K562 (cell line): ENCODE data around the gene SLC5A2. TPM values are rescaled to one million over a fixed set of nuclear protein-coding genes. Genes with fewer than 3 reads are reported as not detected.

ENCODE experiments used
- ETV6 ChIP-seq, 3 experiments: fragments of 150-350 bp in 1 of 3; sonication (generic) in 1 of 3; formaldehyde crosslinking in 1 of 3; IDR thresholded peaks; 2 replicates each; pipeline versions ENCODE4 v1.6.1 to v1.8.0; 2014 to 2022; ENCODE audit warnings: borderline replicate concordance in 2 of 3, low read depth in 2 of 3, antibody characterized with exemption in 1 of 3, low read length in 1 of 3, mild to moderate bottlenecking in 1 of 3, missing genetic modification reagents in 1 of 3
- EZH2 ChIP-seq: IDR thresholded peaks from 2 replicates; pipeline ENCODE4 v1.6.1; 2012; ENCODE audit warnings: low read depth, mild to moderate bottlenecking, inconsistent platforms, low read length, borderline replicate concordance
- GATAD2A ChIP-seq: fragments of 450-650 bp; IDR thresholded peaks from 2 replicates; pipeline ENCODE4 v1.6.1; 2017
- MGA ChIP-seq: fragments of 450-650 bp; IDR thresholded peaks from 2 replicates; pipeline ENCODE4 v1.6.1; 2016; ENCODE audit warnings: mild to moderate bottlenecking, moderate library complexity
- POLR2H ChIP-seq: IDR thresholded peaks from 2 replicates; pipeline ENCODE4 v1.6.1; 2016; ENCODE audit warnings: missing genetic modification characterization, low read depth, mild to moderate bottlenecking, control low read depth, missing compliant biosample characterization, moderate library complexity
- SMARCA4 ChIP-seq: fragments of 450-650 bp; IDR thresholded peaks from 2 replicates; pipeline ENCODE4 v1.6.1; 2016
- polyA plus RNA-seq, 8 experiments: library from polyadenylated mRNA; depleted of rRNA in 4 of 8; stranded (reverse) in 5 of 8; unstranded in 3 of 8; fragments of >200 nt; fragmentation: Nextera tagmentation in 2 of 8; fragmentation: Illumina TruSeq in 1 of 8; extraction: Ambion mirVana in 2 of 8; extraction: Trizol in 1 of 8; gene quantifications; 2 replicates each; pipeline versions ENCODE4 v1.2.1 to v1.2.3, GENCODE V29; 2011 to 2014; ENCODE audit warnings: inconsistent platforms in 1 of 8, missing spikeins in 1 of 8
- total RNA-seq, 7 experiments: library from RNA; depleted of rRNA in 6 of 7; stranded (reverse); fragments of >200 nt in 6 of 7; fragmentation: Illumina TruSeq in 2 of 7; extraction: Trizol in 2 of 7; gene quantifications; 2 replicates each; pipeline versions ENCODE4 v1.2.1 to v1.2.3, GENCODE V29; 2011 to 2021; ENCODE audit warnings: low replicate concordance in 1 of 7

SLC5A2 gene
- total and polyA plus RNA-seq, 9 of the 15 experiments (the other 6 are each of a cell fraction or from before 2014, with no cell fraction given), result 0.07 to 2.7 (median 2.2) TPM; not detected in 6

DNA sequence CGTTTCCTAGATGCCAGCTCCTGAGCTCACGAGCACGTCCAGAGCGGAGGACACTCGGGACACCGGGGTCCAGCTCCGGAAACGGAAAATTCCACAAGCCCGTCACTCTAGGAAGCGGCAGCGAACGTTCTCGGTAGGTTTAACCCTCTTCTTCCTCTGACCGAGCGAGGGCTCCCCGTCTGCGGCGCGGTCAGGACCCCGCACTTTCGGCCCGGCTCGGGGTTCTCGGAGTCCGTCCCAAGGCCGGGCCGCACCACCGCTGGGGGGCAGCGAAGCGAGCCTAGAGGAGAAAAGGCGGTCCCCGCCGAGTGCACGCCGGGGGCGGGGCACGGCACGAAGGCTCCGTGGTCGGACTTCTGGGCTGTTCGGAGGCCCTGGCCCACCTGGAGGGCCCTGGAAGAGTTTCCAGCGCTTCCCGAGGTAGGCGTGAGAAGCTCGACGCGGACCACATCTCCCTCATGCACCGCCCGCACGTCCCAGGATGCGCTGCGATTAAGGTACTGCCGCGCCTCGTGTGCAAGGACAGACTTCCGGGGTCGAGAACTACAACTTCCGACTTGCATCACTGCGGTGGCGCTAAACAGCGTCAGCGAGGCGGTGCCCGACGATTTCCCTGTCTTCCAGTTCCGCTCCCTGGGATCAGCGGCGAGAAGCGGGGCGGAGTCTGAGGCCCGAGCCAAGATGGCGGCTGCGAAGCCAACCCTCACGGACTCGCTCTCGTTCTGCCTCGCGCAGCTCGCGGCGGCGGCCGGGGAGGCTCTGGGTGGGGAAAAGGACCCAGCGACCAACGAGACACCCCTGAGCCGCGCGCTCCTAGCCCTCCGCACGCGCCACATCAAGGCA lies 23.9 kb upstream of the SLC5A2 start, which contains the start of gene ARMC5 (continued):
- TF ChIP-seq MGA, result peak; percentile 96
- TF ChIP-seq SMARCA4, result peak; percentile 32; the same call in 1 of the 2 replicates
- no peak for TF ChIP-seq EZH2
- TF ChIP-seq ETV6 (IDR thresholded peaks at IDR 0.05; ENCODE audit: borderline replicate concordance in 1 of 2, low read depth in 2 of 2, low read length in 1 of 2), result no peak
- TF ChIP-seq ETV6 (CRISPR knock-in tag; IDR thresholded peaks at IDR 0.05; ENCODE audit: borderline replicate concordance), result 0 out of 2 replicates have a peak, but pooled peaks have one; percentile 47
- peak; percentile 90 for TF ChIP-seq POLR2H (tag)
- TF ChIP-seq GATAD2A, result 0 out of 2 replicates have a peak, but pooled peaks have one; percentile 25
